Left hindlimb (tissue), 1 donor: ENCODE results near the gene CENATAC.
A peak's percentile ranks its signal among the peaks of the same experiment; 100 is the strongest.
"Not testable (repeated sequence)": the region's sequence is repeated elsewhere in the genome, so short reads cannot be mapped to it uniquely, and the experiment has no call there.

Experiments used
- DNase-seq: peaks from one replicate; pipeline ENCODE4 v3.0.0-alpha.2; 2018

CENATAC gene

DNA sequence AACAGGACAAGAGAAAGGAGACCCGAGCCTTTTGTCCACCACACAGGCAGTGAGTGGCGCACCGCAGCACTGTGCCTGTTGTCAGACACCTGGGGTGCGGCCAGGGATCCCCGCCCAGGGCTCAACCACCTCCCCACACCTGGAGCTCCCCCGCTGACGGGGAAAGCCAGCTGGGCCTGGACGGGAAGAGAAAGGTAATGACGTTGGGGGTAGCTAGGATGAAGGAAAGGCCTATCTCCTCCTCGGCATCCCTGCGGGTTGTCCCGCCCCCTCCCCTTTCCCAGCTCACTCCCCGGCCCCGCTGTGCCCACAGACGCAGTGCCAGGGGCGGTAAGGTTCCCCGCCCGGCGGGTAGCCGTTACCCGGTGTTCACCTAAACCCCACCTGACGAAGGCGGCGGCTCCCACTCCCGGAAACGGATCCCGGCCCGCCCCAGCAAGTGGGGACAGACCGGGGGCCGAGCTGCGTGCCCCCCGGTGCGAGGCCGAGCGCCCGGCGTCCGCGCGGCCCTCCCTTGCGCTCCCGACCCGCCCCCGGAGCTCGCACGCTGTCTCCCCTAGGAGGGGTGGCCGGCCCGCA lies 58.6 kb downstream of the CENATAC start:
- DNase-seq: peak; percentile 41

DNA sequence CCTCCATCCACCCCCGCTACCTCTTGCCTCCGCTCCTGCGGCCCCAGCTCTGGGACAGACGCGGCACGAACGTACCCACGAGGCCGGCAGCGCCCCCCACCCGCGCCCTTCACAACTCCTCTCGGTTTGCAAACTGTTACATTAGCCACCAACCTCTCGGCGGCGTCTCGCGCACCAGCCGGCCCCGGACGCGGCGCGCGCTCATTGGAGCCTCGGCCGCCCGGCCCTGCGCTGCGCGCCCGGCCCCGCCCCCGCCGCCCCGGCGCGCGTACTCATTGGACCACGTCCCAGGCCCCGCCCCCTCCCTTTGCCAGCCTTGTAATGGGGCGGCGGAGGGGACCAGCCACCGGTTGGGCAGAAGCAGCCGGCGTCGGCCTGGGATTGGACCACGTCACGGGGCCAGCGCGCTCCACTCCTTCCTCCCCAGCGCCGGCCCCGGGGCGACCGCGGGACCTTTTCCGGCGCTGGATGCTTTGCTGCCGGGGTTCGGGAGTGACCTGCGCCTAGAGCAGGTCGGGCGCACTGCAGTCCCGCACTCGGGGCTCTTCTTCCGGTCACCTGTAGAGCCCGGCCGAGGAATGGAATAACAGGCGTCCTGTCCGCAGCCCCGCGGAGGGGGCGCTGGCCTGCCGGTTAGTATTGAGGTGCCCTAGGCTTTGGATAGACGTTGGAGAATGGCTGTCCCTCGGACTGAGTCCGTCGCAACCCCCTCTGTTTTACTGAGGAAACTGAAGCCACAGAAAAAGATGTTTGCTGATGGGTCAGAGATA lies 59.2 kb downstream of the CENATAC start, which contains the start of gene HYOU1:
TSS of gene HYOU1 (minus strand) at position 206 of the 770 bp plus-strand sequence. CDS start 1,045 bp downstream, outside the sequence.
- DNase-seq: peak; percentile 98

DNA sequence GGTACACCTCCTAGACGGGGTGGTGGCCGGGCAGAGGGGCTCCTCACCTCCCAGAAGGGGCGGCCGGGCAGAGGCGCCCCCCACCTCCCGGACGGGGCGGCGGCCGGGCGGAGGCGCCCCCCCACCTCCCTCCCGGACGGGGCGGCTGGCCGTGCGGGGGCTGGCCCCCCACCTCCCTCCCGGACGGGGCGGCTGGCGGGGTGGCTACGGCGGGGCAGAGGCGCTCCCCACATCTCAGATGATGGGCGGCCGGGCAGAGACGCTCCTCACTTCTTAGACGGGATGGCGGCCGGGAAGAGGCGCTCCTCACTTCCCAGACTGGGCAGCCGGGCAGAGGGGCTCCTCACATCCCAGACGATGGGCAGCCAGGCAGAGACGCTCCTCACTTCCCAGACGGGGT lies 61.2 kb downstream of the CENATAC start:
- DNase-seq: not testable (repeated sequence)

DNA sequence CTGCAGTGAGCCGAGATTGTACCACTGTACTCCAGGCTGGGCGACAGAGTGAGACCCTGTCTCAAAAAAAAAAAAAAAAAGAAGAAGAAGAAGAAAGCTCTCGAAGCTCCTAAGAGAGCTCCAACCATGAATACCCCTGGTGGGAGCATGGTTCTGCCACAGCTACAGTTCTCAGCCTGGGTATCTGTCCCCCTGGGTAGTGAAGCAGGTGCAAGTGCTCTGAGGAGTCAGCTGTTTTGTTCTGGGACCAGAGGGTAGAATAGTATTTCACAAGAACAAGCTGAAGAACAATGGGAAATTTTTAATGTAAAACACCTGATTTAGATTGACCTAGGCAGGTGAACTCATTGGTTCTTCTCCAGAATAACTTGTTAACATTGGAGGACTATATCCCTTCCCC lies 63.3 kb downstream of the CENATAC start:
- DNase-seq: no peak

DNA sequence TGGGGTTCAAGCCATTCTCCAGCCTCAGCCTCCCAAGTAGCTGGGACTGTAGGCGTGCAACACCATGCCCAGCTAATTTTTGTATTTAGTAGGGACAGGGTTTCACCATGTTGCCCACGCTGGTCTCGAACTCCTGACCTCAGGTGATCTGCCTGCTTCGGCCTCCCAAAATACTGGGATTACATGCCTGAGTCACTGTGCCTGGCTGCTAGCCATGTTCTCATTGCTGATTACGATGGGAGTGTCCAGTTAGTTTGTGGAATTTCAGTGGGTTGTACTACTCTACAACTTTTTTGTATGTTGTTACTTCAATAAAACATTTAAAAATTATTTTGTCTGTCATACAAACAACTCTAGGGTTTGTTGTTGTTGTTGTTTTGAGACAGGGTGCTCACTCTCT lies 64.8 kb downstream of the CENATAC start:
- no peak for DNase-seq

DNA sequence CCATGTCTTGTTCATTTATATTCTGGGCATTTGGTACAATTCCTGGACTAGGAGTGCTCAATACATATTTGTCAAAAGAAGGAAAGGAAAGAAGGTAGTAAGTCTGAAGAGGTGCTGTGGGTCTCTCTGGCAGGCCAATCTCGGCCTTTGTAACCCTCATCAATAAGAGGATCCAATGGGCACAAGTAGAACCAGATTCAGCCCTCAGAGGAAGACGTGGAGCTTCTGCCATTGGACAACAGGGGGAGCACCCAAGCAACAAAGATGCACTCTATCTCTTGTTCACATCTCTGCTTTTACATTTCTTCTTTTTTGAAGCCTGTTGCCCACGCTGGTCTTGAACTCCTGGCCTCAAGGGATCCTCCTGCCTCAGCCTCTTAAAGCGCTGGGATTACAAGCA lies 67.4 kb downstream of the CENATAC start:
- no peak for DNase-seq
